Endothelial cell of umbilical vein (primary cell): ENCODE data around the gene ASB6.

Experiments used
- CTCF ChIP-seq, 2 donors: IDR thresholded peaks; 1 replicate in 1 of 2; 2 replicates in 1 of 2; pipeline ENCODE4 v1.5.1; 2011; ENCODE audit warnings: low read length in 2 of 2, mild to moderate bottlenecking in 2 of 2, moderate library complexity in 2 of 2, control low read depth in 1 of 2, inconsistent platforms in 1 of 2, low read depth in 1 of 2; ENCODE audit not compliant: insufficient read depth in 1 of 2; ENCODE audit errors: extremely low read depth in 1 of 2
- MYC ChIP-seq: IDR thresholded peaks from one replicate; pipeline ENCODE4 v1.6.1; 2011; ENCODE audit warnings: mild to moderate bottlenecking, low read depth, low read length
- POLR2A ChIP-seq: IDR thresholded peaks from 2 replicates; pipeline ENCODE4 v1.6.1; 2012; ENCODE audit warnings: low read depth, mild to moderate bottlenecking, control low read depth, low read length
- POLR2AphosphoS5 ChIP-seq: IDR thresholded peaks from 2 replicates; pipeline ENCODE4 v1.6.1; 2012; ENCODE audit warnings: low read depth, mild to moderate bottlenecking, control low read depth, low read length, moderate library complexity; ENCODE audit not compliant: insufficient read depth

- TF ChIP-seq CTCF (IDR thresholded peaks at IDR 0.05; ENCODE audit: extremely low read depth in 1 of 2, insufficient read depth in 1 of 2, low read depth in 1 of 2, low read length in 2 of 2), result no peak
- no peak for TF ChIP-seq POLR2A
- TF ChIP-seq POLR2AphosphoS5, result no peak
- no peak for TF ChIP-seq MYC
These were observed 4.3 kb upstream of the ASB6 start for GRCh38 chr9:129646252-129646651.
